HEK293T (cell line): Measurements from ENCODE around the gene CIBAR2.

Source experiments
- BHLHE40 ChIP-seq: fragments of 450-650 bp; IDR thresholded peaks from 2 replicates; pipeline ENCODE4 v1.6.1; 2016; ENCODE audit warnings: mild to moderate bottlenecking, moderate library complexity, borderline replicate concordance
- FOXM1 ChIP-seq: fragments of 450-650 bp; IDR thresholded peaks from 2 replicates; pipeline ENCODE4 v1.6.1; 2017; ENCODE audit warnings: mild to moderate bottlenecking, borderline replicate concordance
- L3MBTL2 ChIP-seq: fragments of 450-650 bp; conservative IDR thresholded peaks from 2 replicates; pipeline ENCODE4 v1.6.1; 2016; ENCODE audit warnings: mild to moderate bottlenecking
- NFRKB ChIP-seq: fragments of 450-650 bp; IDR thresholded peaks from 2 replicates; pipeline ENCODE4 v1.6.1; 2016; ENCODE audit warnings: mild to moderate bottlenecking, moderate library complexity
- SP1 ChIP-seq: fragments of 450-650 bp; IDR thresholded peaks from 2 replicates; pipeline ENCODE4 v1.6.1; 2017
- TARDBP ChIP-seq: fragments of 450-650 bp; IDR thresholded peaks from 2 replicates; pipeline ENCODE4 v1.6.1; 2016

DNA sequence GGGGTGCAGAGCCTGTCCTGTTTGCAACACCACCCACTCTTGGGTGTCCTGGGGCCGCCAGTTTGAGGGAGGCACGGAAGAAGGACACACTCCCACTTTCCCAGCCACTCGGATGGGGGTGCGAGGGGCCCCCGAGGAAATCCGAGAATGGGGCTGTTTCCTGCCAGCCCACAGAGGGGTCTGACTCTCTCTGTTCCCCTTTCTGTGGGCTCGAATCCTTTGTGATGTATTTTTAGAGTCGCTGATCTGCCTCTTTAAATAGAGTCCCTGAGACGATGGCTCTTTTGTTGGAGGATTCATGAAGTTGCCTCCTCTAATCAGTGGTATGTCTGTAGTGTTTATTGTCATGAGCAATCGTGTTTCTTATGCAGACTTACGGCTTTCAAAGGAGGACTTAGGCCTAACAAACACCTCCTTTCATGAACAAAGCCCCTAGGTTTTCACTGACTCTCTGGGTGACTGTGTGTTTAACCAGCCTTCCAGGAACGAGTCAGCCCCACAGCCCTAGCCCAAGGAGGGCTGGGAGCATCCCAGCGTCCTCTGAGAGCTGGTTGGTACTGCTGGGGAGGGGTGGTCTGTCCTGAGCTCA is 29.1 kb downstream of the CIBAR2 start:
- no peak for TF ChIP-seq SP1
- no peak for TF ChIP-seq TARDBP
- no peak for TF ChIP-seq L3MBTL2
- TF ChIP-seq BHLHE40: no peak
- TF ChIP-seq FOXM1: no peak
- no peak for TF ChIP-seq NFRKB
